Suprapubic skin (tissue), 4 donors: ENCODE results near the gene NMRAL1. TPM values are rescaled to one million over a fixed set of nuclear protein-coding genes. Genes with fewer than 3 reads are reported as not detected.

Experiments used
- DNase-seq, 2 donors: peaks; one replicate each; pipeline ENCODE4 v3.0.0-alpha.2; 2019; ENCODE audit warnings: low spot score in 2 of 2
- H3K27ac ChIP-seq: fragments of 200-600 bp; sonication (generic); one replicate; pipeline ENCODE4 v1.5.1; 2019
- H3K27me3 ChIP-seq: fragments of 200-600 bp; sonication (generic); one replicate; pipeline ENCODE4 v1.5.1; 2019
- H3K36me3 ChIP-seq: fragments of 200-600 bp; sonication (generic); one replicate; pipeline ENCODE4 v1.5.1; 2019
- H3K4me1 ChIP-seq: fragments of 200-600 bp; sonication (generic); one replicate; pipeline ENCODE4 v1.5.1; 2019
- H3K4me3 ChIP-seq: fragments of 200-600 bp; sonication (generic); one replicate; pipeline ENCODE4 v1.5.1; 2019; ENCODE audit warnings: mild to moderate bottlenecking
- H3K9me3 ChIP-seq: fragments of 200-600 bp; sonication (generic); one replicate; pipeline ENCODE4 v1.5.1; 2019
- CTCF ChIP-seq, 2 donors: fragments of 200-600 bp in 1 of 2; fragments of 450-650 bp in 1 of 2; sonication (generic) in 1 of 2; IDR thresholded peaks; one replicate each; pipeline ENCODE4 v1.5.1; 2016 to 2019; ENCODE audit warnings: antibody characterized with exemption in 2 of 2, mild to moderate bottlenecking in 1 of 2, moderate library complexity in 1 of 2
- EP300 ChIP-seq: sonication (generic); formaldehyde crosslinking; IDR thresholded peaks from one replicate; pipeline ENCODE4 v1.6.1; 2017; ENCODE audit warnings: antibody characterized with exemption
- POLR2A ChIP-seq, 2 donors: fragments of 450-650 bp; IDR thresholded peaks; one replicate each; pipeline ENCODE4 v1.6.1; 2017; ENCODE audit warnings: antibody characterized with exemption in 2 of 2, mild to moderate bottlenecking in 2 of 2, moderate library complexity in 2 of 2
- POLR2AphosphoS5 ChIP-seq, 3 donors: sonication (generic); formaldehyde crosslinking; IDR thresholded peaks; one replicate each; pipeline ENCODE4 v1.6.1; 2017; ENCODE audit warnings: antibody characterized with exemption in 3 of 3
- WGBS: methylation state at CpG from one replicate; pipeline ENCODE4 v1.1.5; 2018; 5-methylcytosine and 5-hydroxymethylcytosine counted together
- total RNA-seq, 4 donors: library from RNA; depleted of rRNA; stranded (reverse); fragments of >200 nt; gene quantifications; one replicate each; pipeline ENCODE4 v1.1.0, GENCODE V29; 2016

NMRAL1 gene
- total RNA-seq, 4 donors from 2014 or later, result 52.7 to 72.3 (median 61.6) TPM

- Histone ChIP-seq H3K9me3 (no peaks in the 10 kb centered on the region), H3K4me3 (no peak overlapping the region), H3K27ac (peak overlapping the region; percentile 28), H3K36me3 (peaks cover 28% of the 10 kb centered on the region), H3K27me3 (no peaks in the 10 kb centered on the region), H3K4me1 (peaks cover 16% of the 10 kb centered on the region)
- DNase-seq, result no peak
- 52% methylated on average over 5 of the region's 5 CpGs for WGBS
- TF ChIP-seq CTCF (IDR thresholded peaks at IDR 0.05) (no peak), EP300 (no peak), POLR2AphosphoS5 (IDR thresholded peaks at IDR 0.05) (no peak), POLR2A (IDR thresholded peaks at IDR 0.05) (no peak)
Measured at GRCh38 chr16:4487955-4488498, 13.6 kb upstream of the NMRAL1 start.

GRCh38 chr16:4486126-4486893, 11.9 kb upstream of the NMRAL1 start:
- whole genome bisulfite sequencing, result 92% methylated on average over 3 of the region's 3 CpGs
- no peak for DNase-seq
- Histone ChIP-seq H3K4me3 (no peak overlapping the region), H3K9me3 (no peaks in the 10 kb centered on the region), H3K27me3 (no peaks in the 10 kb centered on the region), H3K4me1 (peaks cover 22% of the 10 kb centered on the region), H3K27ac (peak overlapping the region; percentile 89), H3K36me3 (peaks cover 28% of the 10 kb centered on the region)
- TF ChIP-seq POLR2AphosphoS5 (IDR thresholded peaks at IDR 0.05) (peak in 2 of 3 donors; percentile 46 to 69), POLR2A (IDR thresholded peaks at IDR 0.05) (no peak)

GRCh38 chr16:4481963-4482362, 7.5 kb upstream of the NMRAL1 start:
- Histone ChIP-seq H3K36me3 (peaks cover 17% of the 10 kb centered on the region), H3K4me3 (no peak overlapping the region), H3K27me3 (no peaks in the 10 kb centered on the region), H3K4me1 (peaks cover 32% of the 10 kb centered on the region), H3K27ac (no peak overlapping the region), H3K9me3 (no peaks in the 10 kb centered on the region)
- WGBS, result 97% methylated on average over 1 of the region's 1 CpG
- no peak for DNase-seq
- no peak for TF ChIP-seq POLR2A (IDR thresholded peaks at IDR 0.05)
- no peak for TF ChIP-seq EP300
- TF ChIP-seq CTCF (IDR thresholded peaks at IDR 0.05), result no peak
- no peak for TF ChIP-seq POLR2AphosphoS5 (IDR thresholded peaks at IDR 0.05)

GRCh38 chr16:4481526-4481925, 7.1 kb upstream of the NMRAL1 start:
- WGBS, result 31% methylated on average over 2 of the region's 2 CpGs
- H3K9me3 ChIP-seq, result no peaks in the 10 kb centered on the region
- TF ChIP-seq CTCF (IDR thresholded peaks at IDR 0.05) (no peak), POLR2A (IDR thresholded peaks at IDR 0.05) (no peak), POLR2AphosphoS5 (IDR thresholded peaks at IDR 0.05) (no peak), EP300 (no peak)
- H3K36me3 ChIP-seq, result peaks cover 13% of the 10 kb centered on the region
- H3K4me3 ChIP-seq, result no peak overlapping the region
- DNase-seq, result no peak
- peaks cover 28% of the 10 kb centered on the region for H3K4me1 ChIP-seq
- no peak overlapping the region for H3K27ac ChIP-seq
- no peaks in the 10 kb centered on the region for H3K27me3 ChIP-seq

- Histone ChIP-seq H3K9me3 (no peaks in the 10 kb centered on the region), H3K4me3 (no peak overlapping the region), H3K4me1 (peaks cover 47% of the 10 kb centered on the region), H3K27me3 (no peaks in the 10 kb centered on the region), H3K27ac (no peak overlapping the region), H3K36me3 (no peaks in the 10 kb centered on the region)
- TF ChIP-seq EP300, result no peak
- TF ChIP-seq CTCF (IDR thresholded peaks at IDR 0.05), result no peak
- TF ChIP-seq POLR2A (IDR thresholded peaks at IDR 0.05), result no peak
- no peak for TF ChIP-seq POLR2AphosphoS5 (IDR thresholded peaks at IDR 0.05)
- DNase-seq, result no peak
- 37% methylated on average over 2 of the region's 2 CpGs for WGBS
Measured at GRCh38 chr16:4477966-4478365, 3.5 kb upstream of the NMRAL1 start.
